C4-2B (cell line): Measurements from ENCODE around the gene MRPL4.

Experiments
- H3K27ac ChIP-seq: fragments of 450-650 bp; 2 replicates; pipeline ENCODE4 v1.5.1; 2017
- CTCF ChIP-seq: fragments of 450-650 bp; conservative IDR thresholded peaks from 2 replicates; pipeline ENCODE4 v1.5.1; 2017; ENCODE audit warnings: mild to moderate bottlenecking
- ZFX ChIP-seq: fragments of 450-650 bp; IDR thresholded peaks from 2 replicates; pipeline ENCODE4 v1.6.1; 2017

Gene MRPL4

GRCh38 chr19:10291554-10292205 lies 39.7 kb downstream of the MRPL4 start:
- peak overlapping the region; percentile 74; the same call in 1 of the 2 replicates for H3K27ac ChIP-seq
- TF ChIP-seq CTCF (no peak), ZFX (no peak)

GRCh38 chr19:10292206-10292788 lies 40.3 kb downstream of the MRPL4 start:
- H3K27ac ChIP-seq: no peak overlapping the region
- TF ChIP-seq ZFX (no peak), CTCF (no peak)

- TF ChIP-seq ZFX (no peak), CTCF (no peak)
- H3K27ac ChIP-seq: no peak overlapping the region
Observed at GRCh38 chr19:10292789-10293636, 41.0 kb downstream of the MRPL4 start.

GRCh38 chr19:10293637-10294367 lies 41.8 kb downstream of the MRPL4 start:
- H3K27ac ChIP-seq: no peak overlapping the region
- TF ChIP-seq ZFX: no peak
- TF ChIP-seq CTCF: no peak

- H3K27ac ChIP-seq: no peak overlapping the region
- no peak for TF ChIP-seq CTCF
- TF ChIP-seq ZFX: no peak
Observed at GRCh38 chr19:10294368-10294697, 42.3 kb downstream of the MRPL4 start.

GRCh38 chr19:10295305-10295846 lies 43.4 kb downstream of the MRPL4 start:
- no peak overlapping the region for H3K27ac ChIP-seq
- TF ChIP-seq ZFX: no peak
- TF ChIP-seq CTCF: no peak
